Breast epithelium (tissue), 3 donors: Measurements from ENCODE around the gene GSTO2.

Experiments
- CTCF ChIP-seq, 3 donors: fragments of 450-650 bp; IDR thresholded peaks; one replicate each; pipeline ENCODE4 v1.5.1; 2016 to 2017; ENCODE audit warnings: antibody characterized with exemption in 3 of 3, mild to moderate bottlenecking in 3 of 3, moderate library complexity in 3 of 3
- POLR2A ChIP-seq: fragments of 450-650 bp; IDR thresholded peaks from one replicate; pipeline ENCODE4 v1.6.1; 2016; ENCODE audit warnings: antibody characterized with exemption, mild to moderate bottlenecking, moderate library complexity
- POLR2AphosphoS5 ChIP-seq, 3 donors: sonication (generic); formaldehyde crosslinking; IDR thresholded peaks; one replicate each; pipeline ENCODE4 v1.6.1; 2017; ENCODE audit warnings: antibody characterized with exemption in 3 of 3

GRCh38 chr10:104349623-104350126, 80.7 kb downstream of the GSTO2 start:
- TF ChIP-seq CTCF (IDR thresholded peaks at IDR 0.05) (no peak), POLR2A (no peak), POLR2AphosphoS5 (IDR thresholded peaks at IDR 0.05) (peak in 2 of 3 donors; percentile 20 to 42)
